ENCODE data around the gene ARNT2. TPM values are rescaled to one million over a fixed set of nuclear protein-coding genes. Genes with fewer than 3 reads are reported as not detected.

The ARNT2 gene
- total RNA-seq, 2 experiments from 2014 or later: 0.34 TPM; not detected in 1

- Mint-ChIP-seq H3K4me1 (ENCODE audit: low read depth) (peaks cover 6% of the 10 kb centered on the region), H3K27ac (no peak overlapping the region), H3K9me3 (peaks cover 6% of the 10 kb centered on the region), H3K27me3 (peaks cover 4% of the 10 kb centered on the region), H3K4me3 (no peak overlapping the region), H3K36me3 (ENCODE audit: low read depth) (no peaks in the 10 kb centered on the region)
- POLR2A ChIA-PET: no interaction called here
- no peak for ATAC-seq
- CTCF ChIA-PET: no interaction called here
- DNase-seq: no peak
- intact Hi-C loops (cut with micrococcal nuclease): no loop called here
- no peak for TF ChIP-seq CTCF (IDR thresholded peaks at IDR 0.05)
Measured at GRCh38 chr15:80504931-80505330, 100.7 kb downstream of the ARNT2 start.

GRCh38 chr15:80506286-80506893 lies 102.2 kb downstream of the ARNT2 start:
- Mint-ChIP-seq H3K27me3 (peaks cover 4% of the 10 kb centered on the region), H3K27ac (no peak overlapping the region), H3K4me3 (no peak overlapping the region), H3K4me1 (ENCODE audit: low read depth) (peaks cover 9% of the 10 kb centered on the region), H3K36me3 (ENCODE audit: low read depth) (no peaks in the 10 kb centered on the region), H3K9me3 (peaks cover 7% of the 10 kb centered on the region)
- intact Hi-C loops (cut with micrococcal nuclease): no loop called here
- ATAC-seq (no peak), DNase-seq (no peak)
- POLR2A ChIA-PET: no interaction called here
- CTCF ChIA-PET: interaction anchor here (1.3 kb wide), 1 partner anchor 270 kb away, joined by 3 read pairs; no protein-coding TSS in a partner anchor
- no peak for TF ChIP-seq CTCF (IDR thresholded peaks at IDR 0.05)

GRCh38 chr15:80507131-80507530 lies 102.9 kb downstream of the ARNT2 start:
- peaks cover 7% of the 10 kb centered on the region for H3K9me3 Mint-ChIP-seq
- intact Hi-C loops (cut with micrococcal nuclease): no loop called here
- peaks cover 4% of the 10 kb centered on the region for H3K27me3 Mint-ChIP-seq
- DNase-seq (no peak), ATAC-seq (no peak)
- no peak overlapping the region for H3K27ac Mint-ChIP-seq
- H3K4me1 Mint-ChIP-seq (ENCODE audit: low read depth): peaks cover 9% of the 10 kb centered on the region
- no peak for TF ChIP-seq CTCF (IDR thresholded peaks at IDR 0.05)
- no peak overlapping the region for H3K4me3 Mint-ChIP-seq
- ChIA-PET POLR2A (no interaction called here), CTCF (no interaction called here)
- no peaks in the 10 kb centered on the region for H3K36me3 Mint-ChIP-seq (ENCODE audit: low read depth)

GRCh38 chr15:80507638-80508316 lies 103.6 kb downstream of the ARNT2 start:
- no peak for ATAC-seq
- no peak for TF ChIP-seq CTCF (IDR thresholded peaks at IDR 0.05)
- intact Hi-C loops (cut with micrococcal nuclease): no loop called here
- Mint-ChIP-seq H3K4me3 (no peak overlapping the region), H3K36me3 (ENCODE audit: low read depth) (no peaks in the 10 kb centered on the region), H3K9me3 (peaks cover 7% of the 10 kb centered on the region), H3K27ac (no peak overlapping the region), H3K27me3 (peaks cover 2% of the 10 kb centered on the region), H3K4me1 (ENCODE audit: low read depth) (peaks cover 9% of the 10 kb centered on the region)
- ChIA-PET CTCF (no interaction called here), POLR2A (interaction anchor here (0.6 kb wide), 1 partner anchor 439 kb away, joined by 3 read pairs; no protein-coding TSS in a partner anchor)
- no peak for DNase-seq

- intact Hi-C loops (cut with micrococcal nuclease): no loop called here
Measured at GRCh38 chr15:80508783-80509182, 104.6 kb downstream of the ARNT2 start.

More at GRCh38 chr15:80508783-80509182, 104.6 kb downstream of the ARNT2 start:
- no peak for TF ChIP-seq CTCF (IDR thresholded peaks at IDR 0.05)
- Mint-ChIP-seq H3K9me3 (peaks cover 7% of the 10 kb centered on the region), H3K27ac (no peak overlapping the region), H3K4me1 (ENCODE audit: low read depth) (peaks cover 9% of the 10 kb centered on the region), H3K4me3 (no peak overlapping the region), H3K27me3 (peaks cover 2% of the 10 kb centered on the region), H3K36me3 (ENCODE audit: low read depth) (no peaks in the 10 kb centered on the region)
- POLR2A ChIA-PET: no interaction called here
- DNase-seq (no peak), ATAC-seq (no peak)
- CTCF ChIA-PET: no interaction called here

Data from activated CD8-positive, alpha-beta T cell treated with anti-CD3 and anti-CD28 coated beads for 36 hours (primary cell).